Esophagus muscularis mucosa (tissue), 4 donors: ENCODE results near the gene ARHGAP15. TPM values are rescaled to one million over a fixed set of nuclear protein-coding genes. Genes with fewer than 3 reads are reported as not detected.

Experiments
- DNase-seq: peaks from one replicate; pipeline ENCODE4 v3.0.0-alpha.2; 2017; ENCODE audit errors: extremely low spot score
- H3K27ac ChIP-seq, 4 donors: fragments of 200-600 bp; sonication (generic); replicated peaks in 1 of 4; 1 replicate in 3 of 4; 2 replicates in 1 of 4; pipeline ENCODE4 v1.5.1; 2016 to 2019; ENCODE audit warnings: mild to moderate bottlenecking in 1 of 4
- H3K27me3 ChIP-seq, 4 donors: fragments of 200-600 bp; sonication (generic); one replicate each; pipeline versions ENCODE4 v1.5.1 to v1.6.0; 2016 to 2019
- H3K36me3 ChIP-seq, 4 donors: fragments of 200-600 bp; sonication (generic); one replicate each; pipeline ENCODE4 v1.5.1; 2016 to 2019
- H3K4me1 ChIP-seq, 4 donors: fragments of 200-600 bp; sonication (generic); one replicate each; pipeline ENCODE4 v1.5.1; 2016 to 2019
- H3K4me3 ChIP-seq, 4 donors: fragments of 200-600 bp; sonication (generic); 1 replicate in 2 of 4; 2 replicates in 2 of 4; pipeline ENCODE4 v1.5.1; 2016 to 2019; ENCODE audit warnings: mild to moderate bottlenecking in 4 of 4, moderate library complexity in 1 of 4
- H3K9me3 ChIP-seq, 4 donors: fragments of 200-600 bp; sonication (generic); 1 replicate in 3 of 4; 2 replicates in 1 of 4; pipeline ENCODE4 v1.5.1; 2016 to 2019
- CTCF ChIP-seq, 3 experiments: fragments of 200-600 bp in 2 of 3; fragments of 450-650 bp in 1 of 3; sonication (generic) in 2 of 3; IDR thresholded peaks; one replicate each; pipeline ENCODE4 v1.5.1; 2017 to 2019; ENCODE audit warnings: antibody characterized with exemption in 3 of 3, mild to moderate bottlenecking in 2 of 3, moderate library complexity in 1 of 3
- EP300 ChIP-seq: sonication (generic); formaldehyde crosslinking; IDR thresholded peaks from one replicate; pipeline ENCODE4 v1.6.1; 2017; ENCODE audit warnings: antibody characterized with exemption
- POLR2A ChIP-seq: fragments of 450-650 bp; IDR thresholded peaks from one replicate; pipeline ENCODE4 v1.6.1; 2017; ENCODE audit warnings: antibody characterized with exemption, moderate library complexity, mild to moderate bottlenecking, low read depth
- POLR2AphosphoS5 ChIP-seq, 2 donors: sonication (generic); formaldehyde crosslinking; IDR thresholded peaks; one replicate each; pipeline ENCODE4 v1.6.1; 2017; ENCODE audit warnings: antibody characterized with exemption in 2 of 2
- WGBS: methylation state at CpG from one replicate; pipeline ENCODE4 v1.1.5; 2018; 5-methylcytosine and 5-hydroxymethylcytosine counted together
- intact Hi-C: fragments of 100-400 bp; cut with DNase I; formaldehyde crosslinking; loops from one replicate; pipeline ENCODE4 v1.15.1; 2023
- total RNA-seq, 4 donors: library from RNA; depleted of rRNA; stranded (reverse); fragments of >200 nt; gene quantifications; one replicate each; pipeline versions ENCODE4 v1.1.0 to v1.2.1, GENCODE V29; 2016

The ARHGAP15 gene
- total RNA-seq, 4 donors from 2014 or later, result 5.4 to 13.3 (median 7.1) TPM

DNA sequence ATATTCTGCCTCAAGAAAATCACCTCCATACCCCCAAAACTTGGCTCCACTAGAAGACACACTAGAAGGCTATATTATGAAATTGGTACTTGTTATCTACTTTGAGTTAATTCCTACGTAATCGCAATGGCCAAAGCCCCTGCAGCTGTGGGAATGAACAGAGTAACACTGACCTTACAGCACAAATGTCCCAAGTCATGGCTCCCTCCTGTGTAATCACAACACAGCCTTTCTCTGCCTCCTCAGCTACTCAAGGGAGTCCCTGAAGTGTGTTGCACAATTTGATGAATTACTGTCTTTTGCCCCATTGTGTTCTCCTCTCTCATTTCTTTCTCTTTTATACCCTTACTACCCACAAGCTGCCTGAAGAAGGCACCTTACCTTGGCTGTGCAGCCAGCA lies 375.2 kb downstream of the ARHGAP15 start:
- H3K4me3 ChIP-seq, result no peak overlapping the region
- H3K9me3 ChIP-seq, result no peaks in the 10 kb centered on the region
- H3K4me1 ChIP-seq, result no peaks in the 10 kb centered on the region
- TF ChIP-seq POLR2A (no peak), CTCF (IDR thresholded peaks at IDR 0.05) (no peak), EP300 (no peak), POLR2AphosphoS5 (IDR thresholded peaks at IDR 0.05) (no peak)
- DNase-seq, result no peak
- 96% methylated on average over 2 of the region's 2 CpGs for WGBS
- H3K27ac ChIP-seq, result no peak overlapping the region
- intact Hi-C loops, result no loop called here
- no peaks in the 10 kb centered on the region for H3K36me3 ChIP-seq
- H3K27me3 ChIP-seq, result no peaks in the 10 kb centered on the region

- Histone ChIP-seq H3K36me3 (no peaks in the 10 kb centered on the region), H3K27ac (no peak overlapping the region), H3K9me3 (no peaks in the 10 kb centered on the region), H3K4me1 (no peaks in the 10 kb centered on the region), H3K27me3 (no peaks in the 10 kb centered on the region), H3K4me3 (no peak overlapping the region)
- TF ChIP-seq POLR2A (no peak), EP300 (no peak), CTCF (IDR thresholded peaks at IDR 0.05) (no peak), POLR2AphosphoS5 (IDR thresholded peaks at IDR 0.05) (no peak)
- intact Hi-C loops, result no loop called here
- DNase-seq, result no peak
- WGBS, result 100% methylated on average over 1 of the region's 1 CpG
Measured at GRCh38 chr2:143505542-143505941, 376.3 kb downstream of the ARHGAP15 start.

DNA sequence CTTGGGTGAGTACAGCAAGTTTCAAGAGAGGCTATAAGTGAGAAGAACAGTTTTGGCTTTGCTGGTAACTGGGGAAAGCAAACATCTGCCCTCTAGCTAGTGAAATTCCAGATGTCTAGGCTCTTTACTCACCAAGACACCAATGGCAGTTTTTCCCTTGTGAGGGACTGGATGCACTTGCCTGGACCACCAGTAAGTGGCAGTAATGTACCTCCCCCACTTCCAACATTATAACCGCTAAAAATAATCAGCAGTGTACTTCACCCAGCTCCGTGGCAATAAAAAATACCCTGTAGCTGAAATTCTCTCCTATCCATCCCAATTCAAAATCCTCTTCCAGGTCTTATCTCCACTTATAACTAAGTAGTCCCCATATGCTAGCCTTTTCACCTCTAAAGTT lies 383.9 kb downstream of the ARHGAP15 start:
- Histone ChIP-seq H3K4me1 (no peaks in the 10 kb centered on the region), H3K9me3 (no peaks in the 10 kb centered on the region), H3K27me3 (no peaks in the 10 kb centered on the region), H3K4me3 (no peak overlapping the region), H3K27ac (peak overlapping the region in 1 of 4 donors; percentile 1), H3K36me3 (no peaks in the 10 kb centered on the region)
- DNase-seq, result no peak
- WGBS, result 14% methylated on average over 2 of the region's 2 CpGs
- intact Hi-C loops, result no loop called here
- peak; percentile 41 to 66 (median 57) for TF ChIP-seq CTCF (IDR thresholded peaks at IDR 0.05)
- no peak for TF ChIP-seq EP300
- TF ChIP-seq POLR2AphosphoS5 (IDR thresholded peaks at IDR 0.05), result no peak
- TF ChIP-seq POLR2A, result no peak

DNA sequence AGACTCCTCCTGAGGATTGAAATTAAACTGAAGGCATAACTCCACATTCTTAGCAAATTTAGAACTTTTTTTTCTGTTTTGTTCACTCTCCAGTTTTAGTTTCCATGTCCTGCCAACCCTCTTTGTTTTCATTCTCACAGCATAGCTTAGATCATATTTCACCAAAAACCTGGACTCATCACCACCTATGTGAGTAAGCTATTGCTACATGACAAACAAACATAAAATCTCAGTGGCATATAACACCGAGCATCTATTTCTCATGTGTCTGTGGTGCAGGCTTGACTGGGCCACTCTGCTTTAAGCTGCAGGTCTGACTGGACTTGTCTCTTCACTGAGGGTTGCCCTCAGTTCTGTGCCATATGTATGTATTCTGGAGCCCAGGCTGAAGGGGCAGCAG lies 385.2 kb downstream of the ARHGAP15 start:
- H3K4me1 ChIP-seq, result no peaks in the 10 kb centered on the region
- H3K27ac ChIP-seq, result no peak overlapping the region
- H3K4me3 ChIP-seq, result no peak overlapping the region
- no peaks in the 10 kb centered on the region for H3K36me3 ChIP-seq
- TF ChIP-seq POLR2AphosphoS5 (IDR thresholded peaks at IDR 0.05), result no peak
- TF ChIP-seq POLR2A, result no peak
- TF ChIP-seq CTCF (IDR thresholded peaks at IDR 0.05), result no peak
- no peak for TF ChIP-seq EP300
- no peak for DNase-seq
- no peaks in the 10 kb centered on the region for H3K27me3 ChIP-seq
- no peaks in the 10 kb centered on the region for H3K9me3 ChIP-seq
- WGBS, result 62% methylated on average over 1 of the region's 1 CpG
- intact Hi-C loops, result no loop called here

GRCh38 chr2:143515318-143515717 lies 386.1 kb downstream of the ARHGAP15 start:
- Histone ChIP-seq H3K4me1 (no peaks in the 10 kb centered on the region), H3K27ac (no peak overlapping the region), H3K4me3 (no peak overlapping the region), H3K27me3 (no peaks in the 10 kb centered on the region), H3K9me3 (no peaks in the 10 kb centered on the region), H3K36me3 (no peaks in the 10 kb centered on the region)
- DNase-seq, result no peak
- intact Hi-C loops, result no loop called here
- no peak for TF ChIP-seq EP300
- TF ChIP-seq POLR2AphosphoS5 (IDR thresholded peaks at IDR 0.05), result no peak
- TF ChIP-seq POLR2A, result no peak
- TF ChIP-seq CTCF (IDR thresholded peaks at IDR 0.05), result no peak
